GM21367 (cell line): Measurements from ENCODE around the gene UNC13B.

Experiments used
- ATAC-seq: cut with Tn5 transposase; IDR thresholded peaks from one replicate; pipeline ENCODE4 v1.9.1; 2021; ENCODE audit not compliant: unreplicated experiment

Gene UNC13B

GRCh38 chr9:35272989-35273388, 111.2 kb downstream of the UNC13B start:
- no peak for ATAC-seq

- ATAC-seq: no peak
Observed at GRCh38 chr9:35273591-35273990, 111.8 kb downstream of the UNC13B start.

GRCh38 chr9:35274993-35275392, 113.2 kb downstream of the UNC13B start:
- no peak for ATAC-seq

- no peak for ATAC-seq
Observed at GRCh38 chr9:35277171-35277520, 115.3 kb downstream of the UNC13B start.

GRCh38 chr9:35277628-35278359, 116.0 kb downstream of the UNC13B start:
- no peak for ATAC-seq

GRCh38 chr9:35279946-35280345, 118.1 kb downstream of the UNC13B start:
- no peak for ATAC-seq

- ATAC-seq: no peak
Observed at GRCh38 chr9:35280399-35280798, 118.6 kb downstream of the UNC13B start.

GRCh38 chr9:35285731-35286130, 123.9 kb downstream of the UNC13B start:
- ATAC-seq: no peak

GRCh38 chr9:35286381-35286780, 124.6 kb downstream of the UNC13B start:
- no peak for ATAC-seq

- ATAC-seq: no peak
Observed at GRCh38 chr9:35287987-35288632, 126.3 kb downstream of the UNC13B start.

GRCh38 chr9:35288778-35289177, 127.0 kb downstream of the UNC13B start:
- no peak for ATAC-seq

GRCh38 chr9:35293376-35293964, 131.7 kb downstream of the UNC13B start:
- ATAC-seq: no peak

- no peak for ATAC-seq
Observed at GRCh38 chr9:35294066-35294465, 132.3 kb downstream of the UNC13B start.

- no peak for ATAC-seq
Observed at GRCh38 chr9:35294556-35294955, 132.7 kb downstream of the UNC13B start.

GRCh38 chr9:35295369-35296036, 133.7 kb downstream of the UNC13B start:
- no peak for ATAC-seq

- ATAC-seq: no peak
Observed at GRCh38 chr9:35303567-35303966, 141.8 kb downstream of the UNC13B start.

- no peak for ATAC-seq
Observed at GRCh38 chr9:35306283-35306682, 144.5 kb downstream of the UNC13B start.

GRCh38 chr9:35308316-35308715, 146.5 kb downstream of the UNC13B start:
- ATAC-seq: no peak

- no peak for ATAC-seq
Observed at GRCh38 chr9:35311891-35312639, 150.3 kb downstream of the UNC13B start.

- ATAC-seq: no peak
Observed at GRCh38 chr9:35313460-35313859, 151.7 kb downstream of the UNC13B start.

GRCh38 chr9:35313916-35314315, 152.1 kb downstream of the UNC13B start:
- ATAC-seq: no peak
